Raji (cell line): Measurements from ENCODE around the gene HACL1.

Experiments used
- POLR2A ChIP-seq: IDR thresholded peaks from 2 replicates; pipeline ENCODE4 v1.6.1; 2011; ENCODE audit warnings: low read depth, low read length, control low read depth; ENCODE audit not compliant: insufficient read depth

The HACL1 gene

GRCh38 chr3:15633766-15634598, 32.6 kb upstream of the HACL1 start:
- no peak for TF ChIP-seq POLR2A

DNA sequence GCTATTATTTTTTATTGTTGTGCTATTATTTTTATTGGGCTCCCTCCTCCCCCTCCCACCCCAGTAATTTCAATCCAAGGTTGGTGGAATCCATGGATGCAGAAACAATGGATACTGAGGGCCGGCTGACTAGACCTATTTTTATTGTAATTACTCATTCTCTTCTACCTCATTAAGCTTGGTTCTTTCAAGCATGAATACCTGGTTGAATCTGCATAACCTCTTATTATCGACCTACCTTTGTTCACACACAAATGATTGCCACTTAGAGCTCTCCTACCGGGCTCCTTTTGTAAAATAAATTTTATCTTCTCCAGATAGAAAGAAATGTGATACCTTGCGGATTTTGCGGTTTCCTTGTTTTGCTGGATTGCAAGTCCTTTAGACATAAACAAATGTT, 31.8 kb upstream of the HACL1 start:
- TF ChIP-seq POLR2A = no peak

DNA sequence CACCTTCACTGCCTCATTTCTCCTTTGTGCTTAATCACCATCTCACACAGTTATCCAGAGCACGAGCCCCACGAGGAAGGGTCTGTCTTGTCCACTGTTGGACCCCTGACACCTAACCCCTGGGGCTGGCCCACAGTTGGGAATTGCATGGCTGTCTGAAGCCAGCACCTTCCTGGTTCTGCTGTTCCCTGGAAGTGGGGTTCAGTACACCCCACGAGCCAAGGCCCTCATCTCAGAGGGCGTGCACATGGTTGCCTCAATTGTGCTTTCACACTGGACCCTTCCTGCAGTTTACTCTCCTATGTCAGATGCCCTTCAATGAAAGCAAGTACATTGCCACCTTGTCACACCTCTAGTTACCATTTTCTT, 30.8 kb upstream of the HACL1 start:
- TF ChIP-seq POLR2A = no peak

- TF ChIP-seq POLR2A = no peak
These were observed 30.2 kb upstream of the HACL1 start for GRCh38 chr3:15631426-15632211.

DNA sequence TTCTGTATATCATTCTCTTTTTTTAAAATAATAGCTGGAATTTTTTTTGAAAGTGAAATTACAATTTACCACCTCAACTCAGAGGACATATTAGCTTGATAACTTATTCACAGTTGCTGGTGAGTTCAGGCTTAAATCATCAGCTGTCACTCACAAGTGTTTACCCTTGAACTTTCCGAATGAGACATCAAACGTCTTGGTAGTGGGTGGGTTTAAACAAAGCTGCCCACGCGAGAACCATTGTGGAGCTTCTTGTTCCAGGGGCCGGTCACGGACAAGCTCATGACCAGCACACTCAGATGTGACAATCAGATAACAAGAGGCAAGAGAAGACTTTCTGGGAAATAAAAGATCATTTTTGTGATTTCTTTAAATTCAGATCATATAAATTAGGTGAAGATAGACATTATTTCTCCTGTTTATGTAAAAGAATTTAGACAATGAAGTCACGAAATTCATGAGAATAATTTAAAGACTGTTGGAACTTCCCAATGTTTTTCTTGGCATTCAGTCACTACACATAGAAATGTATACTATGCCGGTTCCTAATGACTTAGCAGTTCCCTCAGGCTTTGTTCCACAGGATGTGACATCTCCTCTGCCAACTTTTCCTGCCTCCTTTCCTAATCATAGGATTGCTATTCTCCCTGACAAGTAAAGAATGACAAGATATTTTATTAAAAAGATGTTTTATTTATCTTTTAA, 29.4 kb upstream of the HACL1 start:
- TF ChIP-seq POLR2A = no peak

DNA sequence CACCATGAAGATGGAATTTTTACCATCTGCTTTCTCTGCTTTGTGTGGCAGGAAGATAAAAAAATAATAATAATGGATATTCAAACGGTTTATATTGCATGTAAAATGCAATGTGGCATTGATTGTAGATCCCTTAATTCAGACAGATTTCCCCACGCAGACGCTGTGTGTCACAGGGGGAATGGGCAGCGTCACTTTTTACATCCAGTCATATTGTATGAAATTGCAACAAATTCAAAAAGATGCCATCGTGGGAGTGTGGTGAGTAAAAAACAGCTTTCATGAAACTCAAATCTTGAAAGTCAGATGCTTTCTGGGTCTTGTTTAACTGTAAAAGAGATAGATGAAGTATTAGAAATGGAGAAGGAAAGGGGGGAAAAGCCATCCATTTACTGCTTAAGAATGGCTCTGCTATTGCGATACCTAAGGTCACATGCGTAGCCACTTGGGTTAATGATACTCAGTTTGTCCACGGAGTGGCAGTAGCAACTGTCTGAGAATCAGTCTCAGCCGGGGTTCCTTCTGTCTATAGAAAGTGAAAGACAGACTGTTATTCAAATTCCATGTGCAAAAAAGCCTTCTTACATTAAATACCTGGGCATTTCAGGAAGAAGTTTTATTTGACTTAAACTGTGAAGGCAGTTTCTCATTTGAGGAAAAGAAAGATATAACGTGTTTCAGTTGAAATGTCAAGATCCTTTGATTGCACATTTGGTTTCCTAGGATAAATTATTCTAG, 28.7 kb upstream of the HACL1 start:
- no peak for TF ChIP-seq POLR2A

GRCh38 chr3:15628967-15629366, 27.6 kb upstream of the HACL1 start:
- no peak for TF ChIP-seq POLR2A

GRCh38 chr3:15623535-15624440, 22.4 kb upstream of the HACL1 start:
- no peak for TF ChIP-seq POLR2A

DNA sequence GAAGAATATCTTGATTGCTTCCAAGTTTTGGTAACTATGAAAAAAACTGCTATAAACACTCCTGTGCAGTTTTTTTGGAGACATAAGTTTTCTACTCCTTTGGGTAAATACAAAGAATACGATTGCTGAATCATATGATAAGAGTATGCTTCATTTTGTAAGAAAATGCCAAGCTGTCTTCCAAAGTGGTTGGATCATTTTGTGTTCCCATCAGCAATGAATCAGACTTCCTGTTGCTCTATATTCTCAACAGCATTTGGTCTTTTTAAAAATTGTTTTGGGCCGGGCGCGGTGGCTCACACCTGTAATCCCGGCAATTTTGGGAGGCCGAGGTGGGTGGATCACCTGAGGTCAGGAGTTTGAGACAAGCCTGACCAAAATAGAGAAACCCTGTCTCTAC, 14.7 kb upstream of the HACL1 start:
- TF ChIP-seq POLR2A = no peak

DNA sequence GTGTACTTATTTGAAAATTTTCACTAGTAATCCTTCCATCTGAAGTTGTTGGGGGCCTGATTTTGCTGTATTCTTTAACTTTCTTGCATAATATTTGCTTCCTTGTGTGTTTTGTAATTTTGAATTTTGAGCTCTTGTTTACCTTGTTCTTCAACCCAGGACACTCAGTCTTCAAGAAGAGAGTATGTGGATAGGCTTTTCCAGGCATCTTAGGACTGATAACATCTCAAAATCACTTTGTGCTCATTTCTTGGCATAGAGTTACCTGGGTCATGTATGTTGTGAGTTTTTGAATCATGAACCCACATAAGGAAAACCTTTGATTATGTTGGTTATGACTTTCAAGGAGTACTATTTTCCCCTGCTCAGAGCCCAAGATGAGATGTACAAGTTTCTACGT, 13.6 kb upstream of the HACL1 start:
- TF ChIP-seq POLR2A = no peak

GRCh38 chr3:15612001-15612400, 10.6 kb upstream of the HACL1 start:
- TF ChIP-seq POLR2A = no peak

DNA sequence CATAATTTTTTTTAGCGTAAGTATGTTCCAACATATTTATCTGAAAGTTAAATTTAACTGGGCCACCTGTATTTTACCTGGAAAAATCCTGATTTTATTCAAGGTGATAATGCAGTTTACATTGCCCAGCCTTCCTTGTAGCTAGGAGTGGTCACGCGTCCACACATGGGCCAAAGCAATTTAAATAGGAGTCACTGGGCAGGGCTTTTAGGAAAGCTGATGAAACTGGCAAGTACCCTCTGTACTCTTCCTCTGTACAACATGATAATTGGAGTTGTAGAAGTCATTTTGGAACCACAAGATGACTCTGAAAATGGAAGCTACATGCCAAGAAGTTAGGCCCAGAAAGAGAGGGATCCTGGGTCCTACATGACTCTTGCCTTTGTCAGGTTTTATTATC, 9.6 kb upstream of the HACL1 start:
- TF ChIP-seq POLR2A = no peak

- TF ChIP-seq POLR2A = no peak
These were observed 8.9 kb upstream of the HACL1 start for GRCh38 chr3:15610082-15610759.
